ENCODE measurements around the gene ALX1.

Gene ALX1

GRCh38 chr12:85348779-85349178, 68.8 kb downstream of the ALX1 start:
- H3K36me3 Mint-ChIP-seq = no peaks in the 10 kb centered on the region
- no peak overlapping the region for H3K4me3 Mint-ChIP-seq
- no peak for DNase-seq (ENCODE audit: low spot score in 2 of 2)
- peaks cover 7% of the 10 kb centered on the region for H3K9me3 Mint-ChIP-seq
- no peak for ATAC-seq
- no peaks in the 10 kb centered on the region for H3K4me1 Mint-ChIP-seq
- H3K27ac Mint-ChIP-seq = no peak overlapping the region

- peaks cover 7% of the 10 kb centered on the region for H3K9me3 Mint-ChIP-seq
- no peak overlapping the region for H3K27ac Mint-ChIP-seq
- ATAC-seq = no peak
- no peak overlapping the region for H3K4me3 Mint-ChIP-seq
- no peak for DNase-seq (ENCODE audit: low spot score in 2 of 2)
- H3K4me1 Mint-ChIP-seq = no peaks in the 10 kb centered on the region
- H3K36me3 Mint-ChIP-seq = no peaks in the 10 kb centered on the region
These were observed 70.3 kb downstream of the ALX1 start for GRCh38 chr12:85350356-85350755.
